ENCODE results near the gene FDX1.

DNA sequence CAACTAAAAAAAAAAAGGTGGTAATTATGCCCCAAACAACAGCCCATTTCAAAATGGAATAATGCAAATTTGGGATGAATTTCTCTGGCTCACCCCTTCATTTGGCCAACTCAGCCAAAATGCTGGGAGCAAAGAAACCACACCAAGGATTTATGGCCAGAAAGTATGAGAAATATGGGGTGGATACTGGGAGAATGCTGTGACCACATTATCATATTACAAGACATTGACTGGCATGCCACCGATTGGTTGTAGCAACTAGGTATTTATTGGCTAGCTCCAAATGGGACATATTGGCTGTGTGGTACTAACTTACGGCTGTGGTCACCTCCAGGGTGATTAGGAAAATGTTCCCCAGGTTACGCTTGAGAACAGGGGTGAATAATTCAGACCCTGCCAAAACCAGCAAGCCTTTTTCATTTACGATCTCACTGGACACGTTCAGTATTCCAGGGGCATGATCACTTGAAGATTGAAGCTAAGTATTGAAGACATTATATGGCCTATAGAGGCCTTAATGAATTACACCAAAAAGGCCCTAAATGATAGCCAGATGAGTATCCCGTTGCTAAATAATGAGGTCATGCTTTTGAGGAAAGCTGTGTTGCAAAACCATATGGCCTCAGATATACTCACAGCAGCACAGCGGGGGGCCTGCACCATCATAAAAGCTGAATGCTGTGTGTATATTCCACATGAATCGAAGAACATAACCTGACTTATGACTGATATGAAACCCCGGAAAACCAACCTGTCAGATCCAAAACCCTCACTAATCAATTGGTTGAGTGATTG lies 3.8 kb upstream of the FDX1 start:
- TF ChIP-seq POLR2AphosphoS5 (IDR thresholded peaks at IDR 0.05; ENCODE audit: low read depth, low read length) (no peak), POLR2A (IDR thresholded peaks at IDR 0.05; ENCODE audit: low read depth, low read length) (no peak)

Data from GM12892 (cell line).